ENCODE data around the gene NR2F1-AS1. TPM values are rescaled to one million over a fixed set of nuclear protein-coding genes. Genes with fewer than 3 reads are reported as not detected.

Gene NR2F1-AS1
- total RNA-seq, 1 donor = 11.8 TPM

DNA sequence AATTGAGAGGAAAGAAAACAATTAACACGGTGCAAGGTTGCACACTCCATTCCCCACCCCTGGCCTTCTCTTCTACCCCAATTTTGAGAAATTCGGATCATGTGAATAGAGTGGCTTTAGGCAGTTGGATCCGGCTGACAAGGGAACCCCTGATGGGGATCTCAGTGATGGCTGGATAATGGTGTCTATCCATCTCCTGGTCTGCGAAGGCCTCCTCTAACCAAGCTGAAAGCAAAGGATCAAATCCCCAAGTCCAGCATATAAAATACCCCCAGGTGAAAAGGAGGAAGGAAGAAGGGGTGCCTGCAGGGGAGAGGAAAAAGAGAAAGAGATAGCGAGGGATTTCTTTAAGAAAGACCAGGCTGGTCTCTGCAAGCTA lies 18.0 kb upstream of the NR2F1-AS1 start:
- TF ChIP-seq, protein P1, sequence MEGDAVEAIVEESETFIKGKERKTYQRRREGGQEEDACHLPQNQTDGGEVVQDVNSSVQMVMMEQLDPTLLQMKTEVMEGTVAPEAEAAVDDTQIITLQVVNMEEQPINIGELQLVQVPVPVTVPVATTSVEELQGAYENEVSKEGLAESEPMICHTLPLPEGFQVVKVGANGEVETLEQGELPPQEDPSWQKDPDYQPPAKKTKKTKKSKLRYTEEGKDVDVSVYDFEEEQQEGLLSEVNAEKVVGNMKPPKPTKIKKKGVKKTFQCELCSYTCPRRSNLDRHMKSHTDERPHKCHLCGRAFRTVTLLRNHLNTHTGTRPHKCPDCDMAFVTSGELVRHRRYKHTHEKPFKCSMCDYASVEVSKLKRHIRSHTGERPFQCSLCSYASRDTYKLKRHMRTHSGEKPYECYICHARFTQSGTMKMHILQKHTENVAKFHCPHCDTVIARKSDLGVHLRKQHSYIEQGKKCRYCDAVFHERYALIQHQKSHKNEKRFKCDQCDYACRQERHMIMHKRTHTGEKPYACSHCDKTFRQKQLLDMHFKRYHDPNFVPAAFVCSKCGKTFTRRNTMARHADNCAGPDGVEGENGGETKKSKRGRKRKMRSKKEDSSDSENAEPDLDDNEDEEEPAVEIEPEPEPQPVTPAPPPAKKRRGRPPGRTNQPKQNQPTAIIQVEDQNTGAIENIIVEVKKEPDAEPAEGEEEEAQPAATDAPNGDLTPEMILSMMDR (IDR thresholded peaks at IDR 0.05; ENCODE audit: insufficient read depth, low read length) = no peak
- no peak overlapping the region for H3K4me3 ChIP-seq (ENCODE audit: low read depth, low read length)
- no peak for DNase-seq (ENCODE audit: low read depth)

GRCh38 chr5:93598091-93599000 lies 17.3 kb upstream of the NR2F1-AS1 start:
- DNase-seq (ENCODE audit: low read depth) = no peak
- no peak overlapping the region for H3K4me3 ChIP-seq (ENCODE audit: low read depth, low read length)
- TF ChIP-seq, protein P1 (IDR thresholded peaks at IDR 0.05; ENCODE audit: insufficient read depth, low read length) = no peak

GRCh38 chr5:93596676-93597490 lies 15.9 kb upstream of the NR2F1-AS1 start:
- H3K4me3 ChIP-seq (ENCODE audit: low read depth, low read length) = no peak overlapping the region
- TF ChIP-seq, protein P1 (IDR thresholded peaks at IDR 0.05; ENCODE audit: insufficient read depth, low read length) = no peak
- no peak for DNase-seq (ENCODE audit: low read depth)

GRCh38 chr5:93596310-93596675 lies 15.3 kb upstream of the NR2F1-AS1 start:
- TF ChIP-seq, protein P1 (IDR thresholded peaks at IDR 0.05; ENCODE audit: insufficient read depth, low read length) = no peak
- DNase-seq (ENCODE audit: low read depth) = no peak
- no peak overlapping the region for H3K4me3 ChIP-seq (ENCODE audit: low read depth, low read length)

- DNase-seq (ENCODE audit: low read depth) = no peak
- TF ChIP-seq, protein P1 (IDR thresholded peaks at IDR 0.05; ENCODE audit: insufficient read depth, low read length) = no peak
- no peak overlapping the region for H3K4me3 ChIP-seq (ENCODE audit: low read depth, low read length)
Observed at GRCh38 chr5:93595420-93596147, 14.6 kb upstream of the NR2F1-AS1 start.

- H3K4me3 ChIP-seq (ENCODE audit: low read depth, low read length) = no peak overlapping the region
- TF ChIP-seq, protein P1 (IDR thresholded peaks at IDR 0.05; ENCODE audit: insufficient read depth, low read length) = no peak
- no peak for DNase-seq (ENCODE audit: low read depth)
Observed at GRCh38 chr5:93594591-93595419, 13.8 kb upstream of the NR2F1-AS1 start.

All from fibroblast of the aortic adventitia (primary cell).